ENCODE measurements around the gene MAPK8IP3.
A peak's percentile ranks its signal among the peaks of the same experiment; 100 is the strongest.

The MAPK8IP3 gene, protein sequence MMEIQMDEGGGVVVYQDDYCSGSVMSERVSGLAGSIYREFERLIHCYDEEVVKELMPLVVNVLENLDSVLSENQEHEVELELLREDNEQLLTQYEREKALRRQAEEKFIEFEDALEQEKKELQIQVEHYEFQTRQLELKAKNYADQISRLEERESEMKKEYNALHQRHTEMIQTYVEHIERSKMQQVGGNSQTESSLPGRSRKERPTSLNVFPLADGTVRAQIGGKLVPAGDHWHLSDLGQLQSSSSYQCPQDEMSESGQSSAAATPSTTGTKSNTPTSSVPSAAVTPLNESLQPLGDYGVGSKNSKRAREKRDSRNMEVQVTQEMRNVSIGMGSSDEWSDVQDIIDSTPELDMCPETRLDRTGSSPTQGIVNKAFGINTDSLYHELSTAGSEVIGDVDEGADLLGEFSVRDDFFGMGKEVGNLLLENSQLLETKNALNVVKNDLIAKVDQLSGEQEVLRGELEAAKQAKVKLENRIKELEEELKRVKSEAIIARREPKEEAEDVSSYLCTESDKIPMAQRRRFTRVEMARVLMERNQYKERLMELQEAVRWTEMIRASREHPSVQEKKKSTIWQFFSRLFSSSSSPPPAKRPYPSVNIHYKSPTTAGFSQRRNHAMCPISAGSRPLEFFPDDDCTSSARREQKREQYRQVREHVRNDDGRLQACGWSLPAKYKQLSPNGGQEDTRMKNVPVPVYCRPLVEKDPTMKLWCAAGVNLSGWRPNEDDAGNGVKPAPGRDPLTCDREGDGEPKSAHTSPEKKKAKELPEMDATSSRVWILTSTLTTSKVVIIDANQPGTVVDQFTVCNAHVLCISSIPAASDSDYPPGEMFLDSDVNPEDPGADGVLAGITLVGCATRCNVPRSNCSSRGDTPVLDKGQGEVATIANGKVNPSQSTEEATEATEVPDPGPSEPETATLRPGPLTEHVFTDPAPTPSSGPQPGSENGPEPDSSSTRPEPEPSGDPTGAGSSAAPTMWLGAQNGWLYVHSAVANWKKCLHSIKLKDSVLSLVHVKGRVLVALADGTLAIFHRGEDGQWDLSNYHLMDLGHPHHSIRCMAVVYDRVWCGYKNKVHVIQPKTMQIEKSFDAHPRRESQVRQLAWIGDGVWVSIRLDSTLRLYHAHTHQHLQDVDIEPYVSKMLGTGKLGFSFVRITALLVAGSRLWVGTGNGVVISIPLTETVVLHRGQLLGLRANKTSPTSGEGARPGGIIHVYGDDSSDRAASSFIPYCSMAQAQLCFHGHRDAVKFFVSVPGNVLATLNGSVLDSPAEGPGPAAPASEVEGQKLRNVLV (N-terminal part only)

DNA sequence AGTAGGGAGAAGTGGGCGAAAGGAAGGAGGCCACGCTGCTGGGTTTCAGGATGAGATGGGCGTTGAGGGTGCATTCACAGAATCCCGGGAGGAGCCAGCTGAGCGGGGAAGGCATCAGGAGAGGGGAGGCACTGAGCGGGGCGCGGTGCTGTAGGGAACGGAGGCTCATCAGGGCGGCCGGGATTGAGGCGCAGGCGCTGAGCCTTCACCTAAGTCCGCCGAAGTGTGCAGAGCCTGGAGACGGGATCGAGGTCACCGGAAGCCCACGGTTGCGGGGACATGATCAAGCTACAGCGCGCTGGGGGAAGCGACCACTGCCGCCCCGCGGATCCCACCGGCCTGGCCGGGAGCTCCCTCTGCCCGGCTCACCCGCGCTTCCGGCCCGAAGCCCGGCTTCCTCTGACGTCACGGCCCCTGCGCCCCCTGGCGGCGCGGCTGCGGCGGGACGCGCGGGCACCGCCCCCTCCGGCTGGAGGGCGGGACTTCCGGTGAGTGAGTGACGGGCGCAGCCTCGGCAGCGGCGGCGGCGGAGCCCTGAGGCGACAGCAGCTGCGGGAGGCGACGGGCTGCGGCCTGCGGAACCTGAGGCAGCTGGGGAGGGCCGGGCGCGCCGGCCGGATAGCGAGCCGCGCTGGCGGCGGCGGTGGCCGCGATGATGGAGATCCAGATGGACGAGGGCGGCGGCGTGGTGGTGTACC lies at the start of gene MAPK8IP3:
Gene MAPK8IP3, plus strand, starts transcription at position 508 of the 698 bp plus-strand sequence. Its CDS starts 145 bp downstream, at position 653.
- DNase-seq (ENCODE audit: low spot score) = peak; percentile 88

DNA sequence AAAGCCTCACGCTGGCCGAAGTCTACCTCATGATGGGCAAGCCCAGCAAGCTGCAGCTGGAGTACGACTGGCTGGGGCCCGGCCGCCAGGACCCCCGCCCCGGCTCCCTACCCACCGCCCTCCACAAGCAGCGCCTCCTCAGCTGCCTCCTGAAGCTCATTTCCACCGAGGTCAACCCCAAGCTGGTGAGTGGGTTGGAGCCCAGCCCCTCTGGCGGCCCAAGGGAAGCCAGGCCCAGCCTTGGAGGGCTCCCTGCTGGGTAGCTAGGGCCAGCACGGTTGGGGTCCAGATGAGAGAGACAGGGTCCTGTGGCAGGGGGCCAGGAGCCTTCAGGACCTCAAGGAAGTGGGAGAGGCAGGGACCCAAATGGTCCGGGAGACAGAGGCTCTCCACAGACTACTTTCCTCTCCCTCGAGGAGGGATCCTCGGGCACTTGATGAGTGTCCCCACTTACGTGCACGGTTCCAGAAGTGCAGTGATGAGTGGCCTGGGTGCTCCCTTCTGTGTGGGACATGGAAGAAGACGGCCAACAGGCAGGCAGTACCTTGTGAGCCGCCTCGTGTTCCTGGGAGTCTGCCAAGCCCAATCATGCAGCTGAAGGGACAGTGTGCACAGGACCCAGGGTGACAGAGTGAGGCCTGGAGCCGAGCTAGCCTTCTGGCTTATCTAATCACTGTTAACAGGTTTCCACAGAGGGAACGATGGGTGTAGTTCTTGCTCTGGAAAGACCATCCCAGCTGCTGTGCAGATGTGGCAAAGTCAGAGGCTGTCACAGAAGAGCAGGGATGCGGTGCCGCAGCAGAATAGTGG lies 49.0 kb upstream of the MAPK8IP3 start:
- no peak for DNase-seq (ENCODE audit: low spot score)

DNA sequence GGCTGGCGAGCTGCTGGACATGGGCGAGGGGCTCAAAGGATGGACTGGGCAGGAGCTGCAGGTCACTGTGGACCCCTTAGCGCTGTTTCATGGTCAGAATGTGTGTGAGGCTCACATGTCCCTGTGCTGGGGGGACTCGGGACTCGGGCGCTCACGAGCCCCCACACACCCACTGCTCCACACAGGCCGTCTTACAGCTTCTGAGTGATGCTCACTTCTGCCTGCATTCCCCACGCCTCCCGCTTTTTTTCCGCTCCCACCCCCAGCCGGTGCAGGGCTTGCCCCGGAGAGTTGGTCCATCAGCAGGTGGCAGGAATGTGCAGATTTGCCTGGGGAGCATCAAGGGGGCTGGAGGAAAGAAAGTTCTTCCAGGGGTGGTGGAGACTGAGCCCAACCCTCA lies 48.2 kb upstream of the MAPK8IP3 start:
- DNase-seq (ENCODE audit: low spot score) = no peak

DNA sequence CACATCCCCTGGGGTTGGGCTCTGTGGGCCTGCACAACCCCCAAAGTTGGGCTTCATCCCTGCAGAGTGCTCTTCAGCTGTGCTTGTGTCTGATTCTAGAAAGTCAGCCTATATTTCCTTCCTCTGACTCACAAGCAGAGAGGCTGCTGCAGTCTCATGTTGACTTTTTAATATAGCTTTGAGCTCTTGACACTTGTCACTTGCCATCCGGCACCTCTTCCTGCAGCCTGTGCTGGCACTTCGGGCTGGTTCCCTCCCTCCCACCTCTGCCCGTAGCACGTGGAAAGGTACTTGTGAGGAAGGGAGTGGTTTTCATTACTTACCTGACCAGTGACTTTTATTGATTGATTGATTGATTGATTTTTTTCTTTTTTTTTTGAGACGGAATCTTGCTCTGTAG lies 47.0 kb upstream of the MAPK8IP3 start:
- DNase-seq (ENCODE audit: low spot score) = no peak

DNA sequence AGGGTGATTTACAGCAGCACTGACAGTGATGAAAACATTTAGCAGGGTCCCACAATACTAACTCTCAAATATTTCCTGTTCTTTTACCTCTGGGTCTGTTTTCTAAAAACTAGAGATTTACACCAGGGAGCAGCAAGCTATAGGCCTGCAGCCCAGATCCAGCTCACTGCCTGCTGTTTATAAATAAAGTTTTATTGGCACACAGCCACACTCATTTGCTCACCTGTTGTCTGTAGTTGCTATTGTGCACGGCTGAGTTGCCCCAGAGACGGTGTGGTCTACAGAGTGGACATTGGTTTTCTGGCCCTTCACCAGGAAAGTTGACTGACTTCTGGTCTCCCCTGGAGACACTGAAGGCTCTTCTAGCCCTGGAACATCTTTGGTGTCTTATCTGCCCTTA lies 44.2 kb upstream of the MAPK8IP3 start:
- no peak for DNase-seq (ENCODE audit: low spot score)

DNA sequence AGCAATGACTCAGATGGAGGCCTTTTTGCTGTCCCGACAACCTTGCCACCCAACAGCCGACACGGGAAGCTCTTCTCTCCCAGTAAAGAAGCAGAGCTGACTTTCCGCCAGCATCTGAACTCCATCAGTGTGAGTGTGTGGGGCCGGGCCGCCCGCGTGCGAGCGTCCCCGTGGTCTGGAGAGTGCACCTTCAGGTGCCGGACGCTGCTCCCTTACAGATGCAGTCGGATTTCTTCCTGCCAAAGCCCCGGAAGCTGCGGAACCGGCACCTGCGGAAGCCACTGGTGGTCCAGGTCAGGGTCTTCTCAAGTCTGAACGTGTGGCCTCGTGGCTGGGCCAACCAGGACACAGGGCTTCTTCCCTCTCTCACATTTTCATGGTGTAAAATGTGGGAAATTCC lies 43.5 kb upstream of the MAPK8IP3 start:
- no peak for DNase-seq (ENCODE audit: low spot score)

DNA sequence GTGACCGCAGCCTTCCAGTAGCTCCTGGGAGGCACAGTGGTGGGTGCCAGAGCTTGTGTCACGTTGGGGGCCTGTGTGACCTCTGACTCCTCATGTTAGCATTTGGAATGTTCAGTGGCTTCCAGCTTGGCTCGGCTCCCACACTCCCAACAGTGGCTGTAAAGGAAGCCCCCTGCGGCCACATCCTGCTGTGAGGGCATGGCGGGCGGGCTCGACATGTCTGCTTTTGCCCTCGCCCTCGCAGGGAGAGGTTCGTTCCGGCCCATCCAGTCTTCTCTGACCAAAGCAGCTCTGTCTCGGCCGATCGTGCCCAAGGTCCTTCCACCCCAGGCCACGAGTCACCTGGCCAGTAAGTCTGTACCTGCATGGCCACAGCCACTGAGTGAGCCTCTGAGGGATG lies 40.2 kb upstream of the MAPK8IP3 start:
- no peak for DNase-seq (ENCODE audit: low spot score)

DNA sequence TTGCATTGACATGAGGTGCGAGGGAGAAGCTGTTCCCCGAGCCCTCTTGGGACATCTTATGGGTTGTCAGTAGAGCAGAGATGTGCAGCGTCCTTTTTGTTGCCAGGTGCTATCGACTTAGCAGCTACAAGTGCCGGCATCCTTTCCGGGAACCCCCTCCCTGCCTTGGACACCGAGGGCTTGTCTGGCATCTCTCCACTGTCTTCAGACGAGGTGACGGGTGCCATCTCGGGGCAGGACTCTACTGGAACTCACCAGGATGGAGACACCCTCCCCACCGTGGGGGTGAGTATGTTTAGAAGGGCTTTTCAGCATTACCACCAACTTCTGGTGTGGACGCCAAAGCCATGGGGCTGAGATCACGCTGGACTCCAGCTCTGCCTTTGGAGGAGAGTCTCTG lies 39.7 kb upstream of the MAPK8IP3 start:
- no peak for DNase-seq (ENCODE audit: low spot score)

DNA sequence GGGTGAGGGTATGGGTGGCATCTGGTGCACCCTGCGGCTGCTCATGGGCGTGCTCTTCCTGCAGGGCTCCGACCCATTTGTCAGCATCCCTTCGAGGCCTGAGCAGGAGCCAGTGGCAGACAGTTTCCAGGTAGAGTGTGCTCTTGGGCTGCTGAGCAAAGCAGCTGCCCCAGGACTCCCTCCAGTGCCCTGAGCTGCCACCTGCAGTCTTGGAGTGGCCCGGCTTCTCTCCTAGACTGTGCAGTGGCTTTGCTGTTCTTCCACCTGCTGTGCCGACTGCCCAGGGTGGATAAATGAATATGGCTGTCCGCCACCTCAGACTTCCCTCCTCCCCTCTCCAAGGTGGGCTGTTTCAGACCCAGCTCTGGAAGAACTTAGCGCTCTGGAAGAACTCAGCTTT lies 38.7 kb upstream of the MAPK8IP3 start:
- no peak for DNase-seq (ENCODE audit: low spot score)

DNA sequence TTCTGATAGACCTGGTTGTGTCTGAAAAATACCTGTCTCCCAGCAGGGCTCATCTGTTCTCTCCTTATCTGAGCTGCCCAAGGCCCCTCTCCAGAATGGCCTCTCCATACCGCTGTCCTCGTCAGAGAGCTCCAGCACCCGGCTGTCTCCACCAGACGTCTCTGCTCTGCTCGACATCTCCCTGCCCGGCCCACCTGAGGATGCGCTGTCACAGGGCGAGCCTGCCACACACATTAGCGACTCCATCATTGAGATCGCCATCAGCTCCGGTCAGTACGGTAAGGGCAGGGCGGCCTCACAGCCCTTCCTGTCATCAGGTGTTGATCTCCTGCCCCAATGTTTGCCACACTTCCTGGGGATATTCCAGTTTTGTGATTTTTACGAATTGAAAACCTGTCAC lies 38.1 kb upstream of the MAPK8IP3 start:
- DNase-seq (ENCODE audit: low spot score) = no peak

DNA sequence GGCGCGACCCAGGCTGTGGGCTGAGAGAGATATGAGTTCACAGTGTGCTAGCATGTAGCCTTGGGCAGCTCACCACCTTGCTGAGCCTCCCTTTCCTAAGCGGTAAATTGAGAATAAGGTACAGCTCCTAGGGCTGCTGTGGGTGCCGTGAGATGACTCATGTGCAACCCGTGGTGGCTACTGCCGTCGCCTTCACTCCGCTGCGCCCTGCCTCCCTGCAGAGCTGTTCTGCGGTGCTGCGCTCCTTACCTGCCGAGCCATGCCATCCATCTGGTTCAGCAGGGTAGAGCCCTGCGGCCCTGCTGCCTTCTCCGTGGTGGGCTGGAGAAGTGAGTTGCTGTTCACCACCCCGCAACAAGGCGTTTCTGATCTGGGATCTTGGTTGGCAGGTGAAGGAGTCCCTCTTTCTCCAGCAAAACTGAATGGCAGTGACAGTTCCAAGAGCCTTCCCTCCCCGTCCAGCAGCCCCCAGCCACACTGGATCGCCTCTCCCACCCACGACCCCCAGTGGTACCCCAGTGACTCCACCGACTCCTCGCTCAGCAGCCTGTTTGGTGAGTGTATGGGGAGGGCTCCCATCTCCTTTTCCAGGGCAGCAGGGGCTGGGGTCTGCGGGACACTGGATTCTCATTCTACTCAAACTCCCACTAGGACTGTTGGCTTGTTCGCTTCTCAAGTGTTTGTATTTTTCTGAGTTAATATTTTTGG lies 37.2 kb upstream of the MAPK8IP3 start:
- no peak for DNase-seq (ENCODE audit: low spot score)

DNA sequence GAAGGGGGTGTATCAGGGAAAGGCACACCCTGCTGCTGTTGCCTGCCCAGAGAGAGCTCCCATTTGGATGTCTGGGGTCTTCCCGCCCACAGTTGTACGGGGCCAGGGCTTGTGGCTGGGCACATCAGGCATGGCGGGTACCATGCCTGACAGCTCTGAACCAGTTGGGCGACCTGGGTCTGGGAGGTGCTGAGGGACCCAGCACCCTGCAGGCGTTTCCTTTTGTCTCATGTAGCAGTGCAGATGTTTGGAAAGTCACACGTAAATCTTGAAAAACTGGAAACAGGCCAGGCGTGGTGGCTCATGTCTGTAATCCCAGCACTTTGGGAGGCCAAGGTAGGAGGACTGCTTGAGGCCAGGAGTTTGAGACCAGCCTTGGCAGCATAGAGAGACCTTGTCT lies 36.3 kb upstream of the MAPK8IP3 start:
- DNase-seq (ENCODE audit: low spot score) = no peak

DNA sequence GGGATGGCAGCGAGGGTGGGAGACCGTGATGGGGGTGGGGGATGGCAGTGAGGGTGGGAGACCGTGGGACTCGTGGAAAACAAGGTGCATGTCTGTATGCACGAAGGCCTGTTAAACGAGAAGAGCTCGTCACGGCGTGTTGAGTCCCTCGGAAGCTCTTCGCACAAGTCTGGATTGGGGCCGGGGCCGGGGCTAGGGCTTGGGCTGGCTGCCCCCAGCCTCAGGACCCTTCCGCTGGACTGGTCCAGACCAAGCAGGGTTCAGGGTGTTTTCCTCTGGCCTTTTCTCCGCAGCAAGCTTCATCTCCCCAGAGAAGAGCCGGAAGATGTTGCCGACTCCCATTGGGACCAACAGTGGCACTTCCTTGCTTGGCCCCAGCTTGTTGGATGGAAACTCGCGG lies 35.6 kb upstream of the MAPK8IP3 start:
- no peak for DNase-seq (ENCODE audit: low spot score)

DNA sequence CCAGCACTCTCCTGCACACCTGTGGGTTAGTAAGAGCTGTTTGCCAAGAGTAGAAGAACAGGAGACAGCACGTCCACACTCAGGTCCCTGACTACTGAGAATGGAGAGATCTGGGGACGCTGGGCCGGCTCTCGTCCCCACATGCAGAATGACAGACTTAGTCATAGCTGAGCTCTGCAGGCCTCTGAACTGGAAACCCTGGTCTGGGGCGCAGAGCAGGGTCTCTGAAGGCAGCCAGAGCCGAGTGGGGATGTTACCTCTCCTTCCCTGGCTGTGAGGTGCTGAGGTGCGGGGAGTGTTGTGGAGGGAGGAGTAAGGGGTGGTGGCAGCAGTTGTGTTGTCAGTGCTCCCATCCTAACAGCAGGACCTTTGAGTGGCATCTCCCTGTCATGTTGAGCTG lies 35.1 kb upstream of the MAPK8IP3 start:
- DNase-seq (ENCODE audit: low spot score) = no peak

DNA sequence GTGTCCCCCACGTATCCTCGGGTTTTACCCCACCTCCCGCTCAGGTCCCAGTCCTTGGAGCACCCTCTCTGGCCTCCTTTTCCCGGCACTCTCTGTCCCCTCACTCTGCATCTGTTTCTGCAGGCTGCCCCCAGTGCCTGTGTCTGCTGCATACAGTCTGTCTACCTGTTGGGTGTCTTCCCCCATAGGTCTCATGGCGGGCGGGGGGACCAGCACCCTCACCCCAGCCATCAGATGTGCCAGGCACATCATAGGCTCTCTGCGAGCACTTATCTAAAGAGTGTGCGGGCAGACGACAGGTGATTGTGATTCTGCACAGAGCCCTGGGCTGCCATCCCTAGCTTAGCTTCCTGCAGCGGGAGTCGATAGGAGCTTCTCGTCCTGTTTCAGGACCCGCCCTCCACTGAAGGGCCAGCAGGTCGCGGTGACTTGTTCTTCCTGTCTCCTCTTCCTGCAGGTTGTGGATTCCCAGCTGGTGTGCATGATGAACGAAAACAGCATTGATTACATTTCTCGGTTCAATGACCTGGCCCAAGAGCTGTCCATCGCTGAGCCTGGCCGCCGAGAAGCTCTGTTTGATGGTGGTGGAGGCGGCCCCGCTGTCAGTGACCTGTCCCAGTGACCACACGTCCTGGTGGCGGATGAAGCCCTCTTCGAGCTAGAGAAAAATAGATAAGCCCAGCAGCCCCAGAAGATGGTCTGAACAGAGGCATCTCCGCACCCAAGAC lies 32.4 kb upstream of the MAPK8IP3 start:
- DNase-seq (ENCODE audit: low spot score) = no peak

DNA sequence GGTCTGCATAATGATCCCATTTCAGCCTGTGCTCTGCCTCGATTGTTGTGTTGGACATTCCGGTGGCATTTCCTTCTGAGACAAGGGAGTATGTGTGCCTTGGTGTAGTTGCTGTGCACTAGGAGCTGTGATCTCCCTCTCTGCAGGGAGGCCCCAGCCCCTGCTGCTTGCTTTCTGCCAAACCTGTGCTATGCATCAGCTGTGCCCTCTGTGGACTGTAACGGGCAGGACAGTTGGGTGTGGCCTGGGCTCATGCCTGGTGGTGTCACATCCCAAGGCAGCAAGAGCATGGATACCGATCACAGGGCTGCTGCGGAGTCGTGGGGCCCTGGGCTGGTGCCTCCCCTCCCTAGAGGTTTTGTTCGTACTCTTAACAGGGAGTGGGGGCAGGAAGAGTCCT lies 31.7 kb upstream of the MAPK8IP3 start:
- DNase-seq (ENCODE audit: low spot score) = no peak

DNA sequence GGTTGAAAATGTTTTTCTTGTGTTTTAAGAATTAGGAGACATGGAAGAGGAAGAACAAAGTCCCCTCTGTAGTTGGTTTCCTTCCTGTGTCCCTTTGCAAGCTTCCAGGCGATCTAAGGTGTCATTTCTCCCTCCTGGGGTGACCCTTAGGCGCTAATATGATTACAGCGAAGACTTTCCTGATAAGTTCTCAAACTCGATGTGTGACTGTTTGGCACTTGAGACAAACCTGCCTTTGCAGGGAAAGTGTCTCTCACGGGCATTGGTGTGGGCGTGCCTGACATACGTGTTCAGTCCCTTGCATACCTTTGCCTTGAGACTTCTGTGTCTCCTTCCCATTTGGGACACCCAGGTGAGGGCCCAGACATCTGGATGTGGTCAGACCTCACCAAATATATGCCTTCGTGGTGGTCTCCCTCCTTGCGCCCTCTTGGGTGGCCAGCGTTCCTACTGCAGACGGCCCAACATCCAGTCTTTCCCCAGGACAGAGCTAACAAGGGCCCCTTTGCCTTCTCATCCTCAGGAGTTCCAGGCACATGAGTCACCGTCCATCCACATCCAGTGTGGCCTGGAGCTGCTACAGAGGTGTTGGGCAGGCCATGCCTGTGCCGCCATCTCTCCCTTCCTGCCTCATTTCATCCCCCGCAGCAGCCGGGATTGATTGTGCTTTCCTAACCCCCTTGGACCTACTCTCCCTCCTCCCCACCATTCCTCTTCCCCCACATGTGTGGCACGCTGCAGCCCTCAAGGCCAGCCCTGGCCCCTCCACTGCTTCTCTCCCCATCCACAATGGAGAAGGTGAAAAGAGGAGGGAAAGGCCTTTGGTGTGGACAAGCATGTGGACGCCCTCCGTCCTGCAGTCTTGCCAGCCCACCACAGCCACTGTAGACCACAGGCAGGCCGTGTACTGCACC lies 31.0 kb upstream of the MAPK8IP3 start:
- DNase-seq (ENCODE audit: low spot score) = peak; percentile 44

DNA sequence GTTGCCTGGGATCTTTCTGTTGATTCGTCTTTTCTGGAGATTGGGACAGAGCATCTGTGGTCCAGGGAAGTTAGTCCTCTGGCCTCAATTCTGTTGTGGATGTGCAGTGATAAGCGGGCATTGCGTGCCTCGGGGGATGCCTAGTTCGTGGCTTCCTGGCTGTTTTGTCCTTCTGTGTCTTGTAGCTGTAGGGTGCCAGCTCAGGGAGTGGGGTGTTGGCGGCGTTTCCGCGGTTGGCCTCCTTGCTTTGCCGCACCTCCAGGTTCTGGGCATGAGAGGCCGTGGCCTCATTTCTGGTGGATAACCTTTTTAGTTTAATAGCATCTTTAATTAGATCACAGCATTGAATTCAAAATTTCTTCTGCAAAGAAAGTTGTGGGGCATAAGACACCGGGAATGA lies 29.3 kb upstream of the MAPK8IP3 start:
- DNase-seq (ENCODE audit: low spot score) = no peak
